ENCODE measurements around the gene GPER1.
A peak's percentile ranks its signal among the peaks of the same experiment; 100 is the strongest.

GPER1 gene

GRCh38 chr7:1063361-1063760, 24.6 kb upstream of the GPER1 start:
- no peaks in the 10 kb centered on the region for H3K27me3 ChIP-seq (ENCODE audit: insufficient read depth, low read length)
- no peak overlapping the region for H3K4me2 ChIP-seq (ENCODE audit: low read length)
- WGBS (ENCODE audit: extremely low coverage, insufficient coverage, insufficient read length) = no CpG with 5 or more reads among the region's 21 CpGs
- no peak overlapping the region for H3K18ac ChIP-seq (ENCODE audit: low read length)
- no peak overlapping the region for H4K12ac ChIP-seq (ENCODE audit: low read depth, low read length)
- H2BK12ac ChIP-seq (ENCODE audit: low read length) = no peak overlapping the region
- H3K9me3 ChIP-seq (ENCODE audit: insufficient read depth, low read depth, low read length) = peaks cover 4% of the 10 kb centered on the region
- H4K91ac ChIP-seq (ENCODE audit: low read depth, low read length) = no peak overlapping the region
- peaks cover 14 to 20% of the 10 kb centered on the region in 2 experiments for H3K4me1 ChIP-seq (ENCODE audit: control insufficient read depth in 1 of 2, insufficient read depth in 2 of 2, low read length in 2 of 2)
- no peak overlapping the region for H4K8ac ChIP-seq (ENCODE audit: low read depth, low read length)
- H3K4me3 ChIP-seq (ENCODE audit: low read depth, low read length) = no peak overlapping the region
- H2BK120ac ChIP-seq (ENCODE audit: insufficient read depth, low read length, poor library complexity) = no peak overlapping the region
- no peak overlapping the region for H3K23ac ChIP-seq (ENCODE audit: low read length)
- H3K79me2 ChIP-seq (ENCODE audit: control insufficient read depth, insufficient read depth, low read length, poor library complexity) = peaks cover 3% of the 10 kb centered on the region
- H3K4ac ChIP-seq (ENCODE audit: low read depth, low read length) = no peak overlapping the region
- H3K27ac ChIP-seq (ENCODE audit: low read depth, low read length) = no peak overlapping the region
- H2BK5ac ChIP-seq (ENCODE audit: low read depth, low read length, poor library complexity) = no peak overlapping the region
- no peak overlapping the region for H3K9ac ChIP-seq (ENCODE audit: low read length)
- H2AK5ac ChIP-seq (ENCODE audit: low read length) = no peak overlapping the region
- no peak overlapping the region for H2AFZ ChIP-seq (ENCODE audit: insufficient read depth, low read length, poor library complexity)
- H3K36me3 ChIP-seq (ENCODE audit: control insufficient read depth in 1 of 2, insufficient read depth in 2 of 2, low read length in 2 of 2) = no peaks in the 10 kb centered on the region
- no peak for DNase-seq
- peaks cover 9% of the 10 kb centered on the region for H3K79me1 ChIP-seq (ENCODE audit: low read length)
- no peak overlapping the region for H3K14ac ChIP-seq (ENCODE audit: low read length)

- no peak overlapping the region for H4K91ac ChIP-seq (ENCODE audit: low read depth, low read length)
- no peak overlapping the region for H3K18ac ChIP-seq (ENCODE audit: low read length)
- no peak overlapping the region for H3K4me2 ChIP-seq (ENCODE audit: low read length)
- no peak overlapping the region for H3K4me3 ChIP-seq (ENCODE audit: low read depth, low read length)
- H3K23ac ChIP-seq (ENCODE audit: low read length) = no peak overlapping the region
- H2BK5ac ChIP-seq (ENCODE audit: low read depth, low read length, poor library complexity) = no peak overlapping the region
- H2BK12ac ChIP-seq (ENCODE audit: low read length) = no peak overlapping the region
- H3K9ac ChIP-seq (ENCODE audit: low read length) = no peak overlapping the region
- H3K27me3 ChIP-seq (ENCODE audit: insufficient read depth, low read length) = no peaks in the 10 kb centered on the region
- H2AFZ ChIP-seq (ENCODE audit: insufficient read depth, low read length, poor library complexity) = no peak overlapping the region
- H3K79me2 ChIP-seq (ENCODE audit: control insufficient read depth, insufficient read depth, low read length, poor library complexity) = peaks cover 3% of the 10 kb centered on the region
- peaks cover 4% of the 10 kb centered on the region for H3K9me3 ChIP-seq (ENCODE audit: insufficient read depth, low read depth, low read length)
- no peaks in the 10 kb centered on the region for H3K36me3 ChIP-seq (ENCODE audit: control insufficient read depth in 1 of 2, insufficient read depth in 2 of 2, low read length in 2 of 2)
- H3K4ac ChIP-seq (ENCODE audit: low read depth, low read length) = no peak overlapping the region
- H2BK120ac ChIP-seq (ENCODE audit: insufficient read depth, low read length, poor library complexity) = no peak overlapping the region
- WGBS (ENCODE audit: extremely low coverage, insufficient coverage, insufficient read length) = no CpG with 5 or more reads among the region's 13 CpGs
- H3K27ac ChIP-seq (ENCODE audit: low read depth, low read length) = no peak overlapping the region
- H4K12ac ChIP-seq (ENCODE audit: low read depth, low read length) = no peak overlapping the region
- H3K79me1 ChIP-seq (ENCODE audit: low read length) = peaks cover 12% of the 10 kb centered on the region
- no peak overlapping the region for H4K8ac ChIP-seq (ENCODE audit: low read depth, low read length)
- peaks cover 15 to 21% of the 10 kb centered on the region in 2 experiments for H3K4me1 ChIP-seq (ENCODE audit: control insufficient read depth in 1 of 2, insufficient read depth in 2 of 2, low read length in 2 of 2)
- DNase-seq = no peak
- no peak overlapping the region for H3K14ac ChIP-seq (ENCODE audit: low read length)
- H2AK5ac ChIP-seq (ENCODE audit: low read length) = no peak overlapping the region
These were observed 23.3 kb upstream of the GPER1 start for GRCh38 chr7:1064581-1064980.

- Histone ChIP-seq H2BK5ac (ENCODE audit: low read depth, low read length, poor library complexity) (no peak overlapping the region), H3K18ac (ENCODE audit: low read length) (peak overlapping the region; percentile 32), H3K79me2 (ENCODE audit: control insufficient read depth, insufficient read depth, low read length, poor library complexity) (peaks cover 3% of the 10 kb centered on the region), H3K36me3 (ENCODE audit: control insufficient read depth in 1 of 2, insufficient read depth in 2 of 2, low read length in 2 of 2) (no peaks in the 10 kb centered on the region), H3K14ac (ENCODE audit: low read length) (no peak overlapping the region), H2BK120ac (ENCODE audit: insufficient read depth, low read length, poor library complexity) (no peak overlapping the region), H4K12ac (ENCODE audit: low read depth, low read length) (no peak overlapping the region), H3K27ac (ENCODE audit: low read depth, low read length) (no peak overlapping the region), H2AFZ (ENCODE audit: insufficient read depth, low read length, poor library complexity) (no peak overlapping the region), H2AK5ac (ENCODE audit: low read length) (peak overlapping the region; percentile 21), H4K91ac (ENCODE audit: low read depth, low read length) (peak overlapping the region; percentile 25), H3K23ac (ENCODE audit: low read length) (no peak overlapping the region), H3K9me3 (ENCODE audit: insufficient read depth, low read depth, low read length) (peaks cover 4% of the 10 kb centered on the region), H4K8ac (ENCODE audit: low read depth, low read length) (no peak overlapping the region), H3K79me1 (ENCODE audit: low read length) (peaks cover 11% of the 10 kb centered on the region), H2BK12ac (ENCODE audit: low read length) (no peak overlapping the region), H3K4ac (ENCODE audit: low read depth, low read length) (no peak overlapping the region), H3K4me3 (ENCODE audit: low read depth, low read length) (no peak overlapping the region), H3K4me2 (ENCODE audit: low read length) (no peak overlapping the region), H3K9ac (ENCODE audit: low read length) (no peak overlapping the region), H3K27me3 (ENCODE audit: insufficient read depth, low read length) (no peaks in the 10 kb centered on the region), H3K4me1 (ENCODE audit: control insufficient read depth in 1 of 2, insufficient read depth in 2 of 2, low read length in 2 of 2) (peaks cover 13 to 18% of the 10 kb centered on the region in 2 experiments)
- DNase-seq = no peak
- WGBS (ENCODE audit: extremely low coverage, insufficient coverage, insufficient read length) = no CpG with 5 or more reads among the region's 12 CpGs
These were observed 22.7 kb upstream of the GPER1 start for GRCh38 chr7:1065263-1065584.

- H2BK12ac ChIP-seq (ENCODE audit: low read length) = no peak overlapping the region
- peaks cover 10% of the 10 kb centered on the region for H3K79me1 ChIP-seq (ENCODE audit: low read length)
- H3K4me1 ChIP-seq (ENCODE audit: control insufficient read depth in 1 of 2, insufficient read depth in 2 of 2, low read length in 2 of 2) = peaks cover 9 to 13% of the 10 kb centered on the region in 2 experiments
- H3K27me3 ChIP-seq (ENCODE audit: insufficient read depth, low read length) = no peaks in the 10 kb centered on the region
- H2AFZ ChIP-seq (ENCODE audit: insufficient read depth, low read length, poor library complexity) = no peak overlapping the region
- H3K4me3 ChIP-seq (ENCODE audit: low read depth, low read length) = no peak overlapping the region
- peak; percentile 85 to 93 for DNase-seq
- no peak overlapping the region for H4K8ac ChIP-seq (ENCODE audit: low read depth, low read length)
- H3K4me2 ChIP-seq (ENCODE audit: low read length) = no peak overlapping the region
- H3K27ac ChIP-seq (ENCODE audit: low read depth, low read length) = no peak overlapping the region
- H2BK120ac ChIP-seq (ENCODE audit: insufficient read depth, low read length, poor library complexity) = no peak overlapping the region
- peaks cover 0 to 4% of the 10 kb centered on the region in 2 experiments for H3K36me3 ChIP-seq (ENCODE audit: control insufficient read depth in 1 of 2, insufficient read depth in 2 of 2, low read length in 2 of 2)
- H3K23ac ChIP-seq (ENCODE audit: low read length) = no peak overlapping the region
- H3K4ac ChIP-seq (ENCODE audit: low read depth, low read length) = no peak overlapping the region
- no peak overlapping the region for H2BK5ac ChIP-seq (ENCODE audit: low read depth, low read length, poor library complexity)
- peak overlapping the region; percentile 25 for H4K91ac ChIP-seq (ENCODE audit: low read depth, low read length)
- no CpG with 5 or more reads among the region's 48 CpGs for WGBS (ENCODE audit: extremely low coverage, insufficient coverage, insufficient read length)
- no peak overlapping the region for H4K12ac ChIP-seq (ENCODE audit: low read depth, low read length)
- no peak overlapping the region for H3K9ac ChIP-seq (ENCODE audit: low read length)
- no peak overlapping the region for H3K14ac ChIP-seq (ENCODE audit: low read length)
- H3K18ac ChIP-seq (ENCODE audit: low read length) = peak overlapping the region; percentile 32
- peak overlapping the region; percentile 21 for H2AK5ac ChIP-seq (ENCODE audit: low read length)
- H3K9me3 ChIP-seq (ENCODE audit: insufficient read depth, low read depth, low read length) = peaks cover 9% of the 10 kb centered on the region
- peaks cover 3% of the 10 kb centered on the region for H3K79me2 ChIP-seq (ENCODE audit: control insufficient read depth, insufficient read depth, low read length, poor library complexity)
These were observed 22.2 kb upstream of the GPER1 start for GRCh38 chr7:1065585-1066241.
